GM18873 (cell line): ENCODE data around the gene TCEAL9.
"Not testable (repeated sequence)": the region's sequence is repeated elsewhere in the genome, so short reads cannot be mapped to it uniquely, and the experiment has no call there.

Experiments
- ATAC-seq: cut with Tn5 transposase; IDR thresholded peaks from one replicate; pipeline ENCODE4 v1.9.1; 2021; ENCODE audit warnings: mild to moderate bottlenecking, moderate library complexity, moderate number of reproducible peaks; ENCODE audit not compliant: unreplicated experiment, low FRiP score

The TCEAL9 gene

GRCh38 chrX:103372886-103373285 is 16.6 kb downstream of the TCEAL9 start:
- ATAC-seq, result no peak

- no peak for ATAC-seq
Measured at GRCh38 chrX:103373581-103373980, 17.3 kb downstream of the TCEAL9 start.

GRCh38 chrX:103376118-103376978 is 20.0 kb downstream of the TCEAL9 start, which contains the start of gene BEX3:
Gene BEX3, plus strand, starts transcription at chrX:103376538. Its CDS starts 984 bp downstream, at chrX:103377522.
- no peak for ATAC-seq

GRCh38 chrX:103376979-103377324 is 20.6 kb downstream of the TCEAL9 start:
- ATAC-seq, result no peak

GRCh38 chrX:103378990-103379389 is 22.7 kb downstream of the TCEAL9 start:
- ATAC-seq, result no peak

- ATAC-seq, result no peak
Measured at GRCh38 chrX:103382877-103383276, 26.6 kb downstream of the TCEAL9 start.

- no peak for ATAC-seq
Measured at GRCh38 chrX:103384672-103385071, 28.4 kb downstream of the TCEAL9 start.

GRCh38 chrX:103385283-103385830 is 29.1 kb downstream of the TCEAL9 start:
- not testable (repeated sequence) for ATAC-seq

- no peak for ATAC-seq
Measured at GRCh38 chrX:103386332-103386731, 30.0 kb downstream of the TCEAL9 start.

GRCh38 chrX:103393487-103393886 is 37.2 kb downstream of the TCEAL9 start:
- no peak for ATAC-seq

- ATAC-seq, result no peak
Measured at GRCh38 chrX:103396186-103396585, 39.9 kb downstream of the TCEAL9 start.

GRCh38 chrX:103396660-103397059 is 40.4 kb downstream of the TCEAL9 start:
- no peak for ATAC-seq

GRCh38 chrX:103397707-103398106 is 41.4 kb downstream of the TCEAL9 start:
- no peak for ATAC-seq

- ATAC-seq, result no peak
Measured at GRCh38 chrX:103398421-103398864, 42.1 kb downstream of the TCEAL9 start.

GRCh38 chrX:103399744-103400143 is 43.4 kb downstream of the TCEAL9 start:
- ATAC-seq, result no peak

GRCh38 chrX:103400931-103401330 is 44.6 kb downstream of the TCEAL9 start:
- no peak for ATAC-seq

GRCh38 chrX:103404231-103405008 is 48.1 kb downstream of the TCEAL9 start:
- peak; percentile 92 for ATAC-seq

- no peak for ATAC-seq
Measured at GRCh38 chrX:103405009-103405333, 48.7 kb downstream of the TCEAL9 start.

- ATAC-seq, result no peak
Measured at GRCh38 chrX:103406256-103406655, 50.0 kb downstream of the TCEAL9 start.

GRCh38 chrX:103407776-103408175 is 51.5 kb downstream of the TCEAL9 start:
- no peak for ATAC-seq
